Adipose tissue (tissue), 3 donors: ENCODE results near the gene POLG2. TPM values are rescaled to one million over a fixed set of nuclear protein-coding genes. Genes with fewer than 3 reads are reported as not detected.
A peak's percentile ranks its signal among the peaks of the same experiment; 100 is the strongest.

ENCODE experiments used
- H3K27ac ChIP-seq: one replicate; pipeline ENCODE4 v1.5.1; 2013; ENCODE audit warnings: low read depth, low read length
- WGBS, 3 donors: extraction: QIAGEN DNeasy Blood & Tissue Kit; methylation state at CpG; one replicate each; pipeline ENCODE4 v1.1.7; 2013; 5-methylcytosine and 5-hydroxymethylcytosine counted together
- polyA plus RNA-seq, 3 donors: library from polyadenylated mRNA; stranded (reverse); fragments of 200-250 nt; gene quantifications; one replicate each; pipeline ENCODE4 v1.2.3, GENCODE V29; 2013
- donor health status: healthy with polysubstance abuse.
- donor health status: Bipolar disorder and iron deficiency.
- donor health status: healthy.

The POLG2 gene
- 1 to 10 TPM; 5.2 to 9.9 (median 7.2) TPM for polyA plus RNA-seq

DNA sequence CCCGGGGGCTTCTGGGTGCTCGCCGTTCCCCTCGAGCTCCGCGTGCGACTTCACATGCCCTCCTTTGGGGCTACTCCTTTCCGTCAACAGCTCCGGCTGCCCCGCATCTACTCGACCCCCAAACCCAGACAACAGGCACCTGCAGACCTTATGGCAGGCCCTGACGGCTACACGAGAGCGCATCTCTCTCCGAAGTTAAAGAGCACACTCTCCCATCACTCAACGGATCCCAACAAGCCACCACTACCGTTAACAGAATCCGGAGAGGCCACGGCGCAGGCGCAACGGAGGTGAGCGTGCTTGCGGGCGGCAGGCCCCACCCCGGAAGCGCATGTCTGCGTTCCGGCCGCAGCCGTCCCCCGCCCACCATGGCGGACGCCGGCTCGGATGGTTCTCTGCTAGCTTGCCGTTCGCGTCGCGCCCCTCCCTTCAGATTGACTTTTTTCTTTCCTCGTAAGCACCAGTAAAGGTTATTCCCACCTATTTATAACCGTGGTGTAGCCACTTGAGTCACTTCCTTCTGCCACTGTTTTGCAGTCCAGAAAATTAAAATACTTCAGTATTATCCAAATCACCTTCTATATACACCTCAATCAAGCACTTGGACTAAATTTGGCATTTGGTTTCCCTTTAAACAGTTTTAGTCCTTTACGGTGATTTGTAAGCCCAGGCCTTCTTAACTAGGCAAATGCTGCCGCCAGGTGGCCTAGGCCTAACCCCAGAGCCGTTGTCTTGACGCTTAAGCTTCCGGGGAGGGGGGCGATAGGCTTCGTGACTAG lies at the start of gene POLG2:
Gene POLG2 (minus strand): TSS at position 269 of the 779 bp plus-strand sequence. CDS start 86 bp downstream, at position 183.
- 1% methylated on average over 50 of the region's 50 CpGs for WGBS, 3 donors
- H3K27ac ChIP-seq = peak within 1 kb of the TSS; percentile 76

- no peak overlapping the region for H3K27ac ChIP-seq
These were observed 47.9 kb upstream of the POLG2 start for GRCh38 chr17:64544742-64545141.

DNA sequence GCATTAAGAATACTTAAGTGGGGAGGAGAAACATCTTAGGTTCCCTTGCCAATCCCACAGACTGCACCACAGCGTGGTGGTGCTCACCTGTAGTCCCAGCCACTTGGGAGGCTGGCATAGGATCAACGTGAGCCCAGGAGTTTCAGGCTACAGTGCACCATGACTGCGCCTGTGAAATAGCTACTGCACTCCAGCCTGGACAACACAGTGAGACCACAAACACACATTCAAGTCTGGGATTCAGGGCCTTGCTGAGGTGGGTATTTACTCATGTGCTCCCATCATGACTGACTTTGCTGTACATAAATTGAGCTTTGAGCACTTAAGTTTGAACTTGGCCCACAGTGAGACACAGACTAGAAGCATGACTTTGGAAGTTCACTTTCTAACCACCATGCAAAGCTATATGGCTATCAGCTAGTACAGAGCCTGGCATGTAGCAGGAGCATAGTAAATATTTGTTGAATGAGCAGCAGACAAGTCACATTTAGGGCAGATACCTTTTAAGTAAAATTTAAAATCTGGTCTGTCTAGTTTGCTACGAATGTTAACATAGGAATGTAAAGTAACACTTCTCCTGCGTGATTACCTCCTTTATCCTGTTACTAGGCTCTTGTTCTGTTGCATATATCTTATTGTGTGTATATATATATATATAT lies 43.4 kb upstream of the POLG2 start:
- H3K27ac ChIP-seq = no peak overlapping the region
- WGBS, 3 donors = 84 to 95% (median 95%) methylated on average over 5 of the region's 5 CpGs

More at GRCh38 chr17:64544742-64545141, 47.9 kb upstream of the POLG2 start:
- WGBS, 3 donors = 93 to 97% (median 95%) methylated on average over 2 of the region's 2 CpGs

- WGBS, 3 donors = 88 to 91% (median 89%) methylated on average over 7 of the region's 7 CpGs
- no peak overlapping the region for H3K27ac ChIP-seq
These were observed 41.8 kb upstream of the POLG2 start for GRCh38 chr17:64538508-64539130.

GRCh38 chr17:64537488-64537887 lies 40.6 kb upstream of the POLG2 start:
- 58 to 81% (median 65%) methylated on average over 5 of the region's 5 CpGs for WGBS, 3 donors
- no peak overlapping the region for H3K27ac ChIP-seq

DNA sequence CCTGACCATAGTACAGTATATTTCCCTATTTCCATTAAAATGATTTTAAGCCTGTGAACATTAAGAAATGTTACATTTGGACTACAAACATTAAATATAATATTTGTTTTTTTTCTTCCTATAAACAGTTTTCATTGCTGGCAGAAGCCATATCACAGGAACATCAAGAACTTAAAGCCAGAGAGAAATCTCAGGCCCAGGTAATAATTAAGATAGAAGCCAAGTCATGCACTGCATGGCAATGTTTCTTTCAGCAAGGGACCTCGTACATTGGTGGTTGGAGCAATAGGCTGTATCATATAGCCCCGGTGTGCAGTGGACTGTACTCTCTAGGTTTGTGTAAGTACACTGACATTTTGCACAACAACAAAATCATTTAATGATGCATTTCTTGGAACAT lies 40.1 kb upstream of the POLG2 start:
- no peak overlapping the region for H3K27ac ChIP-seq
- WGBS, 3 donors = 87 to 96% (median 91%) methylated on average over 2 of the region's 2 CpGs

DNA sequence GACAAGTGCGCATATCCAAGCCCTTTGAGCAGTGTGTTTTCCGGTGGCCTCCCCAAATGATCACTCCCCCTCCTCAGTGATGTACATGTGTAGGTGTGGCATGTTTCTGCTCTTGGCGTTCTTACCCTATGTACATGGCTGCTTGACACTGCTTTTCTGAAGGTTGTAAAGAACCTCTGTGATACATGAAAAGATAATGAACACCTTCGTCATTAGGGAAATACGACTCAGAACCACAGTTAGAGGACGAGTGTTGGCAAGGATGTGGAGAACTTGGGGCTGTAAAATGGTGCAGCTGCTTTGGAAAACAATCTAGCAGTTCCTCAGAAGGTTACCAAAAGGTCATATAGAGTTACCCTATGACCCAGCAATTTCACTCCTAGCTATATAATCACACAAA lies 38.5 kb upstream of the POLG2 start:
- 75 to 86% (median 75%) methylated on average over 6 of the region's 6 CpGs for WGBS, 3 donors
- H3K27ac ChIP-seq = no peak overlapping the region

- 80 to 86% (median 84%) methylated on average over 3 of the region's 3 CpGs for WGBS, 3 donors
- H3K27ac ChIP-seq = no peak overlapping the region
These were observed 37.3 kb upstream of the POLG2 start for GRCh38 chr17:64534187-64534586.

GRCh38 chr17:64533784-64534183 lies 36.9 kb upstream of the POLG2 start:
- 79 to 89% (median 85%) methylated on average over 2 of the region's 2 CpGs for WGBS, 3 donors
- H3K27ac ChIP-seq = no peak overlapping the region

GRCh38 chr17:64532409-64532808 lies 35.6 kb upstream of the POLG2 start:
- H3K27ac ChIP-seq = no peak overlapping the region
- 89 to 93% (median 91%) methylated on average over 5 of the region's 5 CpGs for WGBS, 3 donors

GRCh38 chr17:64531955-64532371 lies 35.1 kb upstream of the POLG2 start:
- H3K27ac ChIP-seq = no peak overlapping the region
- WGBS, 3 donors = 30 to 87% (median 79%) methylated on average over 5 of the region's 5 CpGs

- 97 to 98% (median 97%) methylated on average over 5 of the region's 5 CpGs for WGBS, 3 donors
- H3K27ac ChIP-seq = no peak overlapping the region
These were observed 32.4 kb upstream of the POLG2 start for GRCh38 chr17:64529221-64529620.

DNA sequence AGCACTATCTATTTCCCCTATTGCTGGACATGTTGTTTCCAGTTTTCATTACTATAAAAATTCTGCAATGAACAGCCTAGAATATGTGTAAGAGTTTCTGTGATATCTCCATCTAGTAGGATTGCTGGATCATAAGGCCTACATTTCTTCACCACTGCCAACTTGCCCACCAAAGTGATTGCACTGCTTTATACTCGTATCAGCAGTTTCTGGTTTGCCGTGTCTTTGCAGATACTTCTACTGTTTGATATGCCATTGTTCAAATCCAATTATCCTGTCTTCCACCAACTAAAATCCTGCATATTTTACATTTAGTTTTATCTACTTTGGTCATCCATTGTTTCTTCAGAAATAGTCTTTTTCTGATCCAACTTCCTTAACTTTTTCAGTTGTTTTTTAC lies 31.1 kb upstream of the POLG2 start:
- no peak overlapping the region for H3K27ac ChIP-seq
- WGBS, 3 donors = 84 to 92% (median 90%) methylated on average over 2 of the region's 2 CpGs

DNA sequence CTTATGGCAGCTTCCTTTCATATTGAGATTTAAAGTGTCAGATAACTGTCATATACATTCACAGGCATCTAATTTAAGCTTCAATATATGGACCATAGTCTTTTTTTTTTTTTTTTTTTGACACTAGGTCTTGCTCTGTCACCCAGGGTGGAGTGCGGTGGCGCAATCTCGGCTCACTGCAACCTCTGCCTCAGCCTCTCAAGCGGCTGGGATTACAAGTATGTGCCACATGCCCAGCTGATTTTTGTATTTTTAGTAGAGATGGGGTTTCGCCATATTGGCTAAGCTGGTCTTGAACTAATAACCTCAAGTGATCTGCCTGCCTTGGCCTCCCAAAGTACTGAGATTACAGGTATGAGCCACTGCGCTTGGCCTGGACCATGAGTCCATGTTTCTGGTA lies 23.5 kb upstream of the POLG2 start:
- H3K27ac ChIP-seq = no peak overlapping the region
- WGBS, 3 donors = 86 to 90% (median 86%) methylated on average over 6 of the region's 6 CpGs

GRCh38 chr17:64519601-64520000 lies 22.7 kb upstream of the POLG2 start:
- WGBS, 3 donors = 86 to 95% (median 93%) methylated on average over 6 of the region's 6 CpGs
- no peak overlapping the region for H3K27ac ChIP-seq

GRCh38 chr17:64515829-64516228 lies 19.0 kb upstream of the POLG2 start:
- H3K27ac ChIP-seq = no peak overlapping the region
- WGBS, 3 donors = 86 to 97% (median 96%) methylated on average over 1 of the region's 1 CpG

DNA sequence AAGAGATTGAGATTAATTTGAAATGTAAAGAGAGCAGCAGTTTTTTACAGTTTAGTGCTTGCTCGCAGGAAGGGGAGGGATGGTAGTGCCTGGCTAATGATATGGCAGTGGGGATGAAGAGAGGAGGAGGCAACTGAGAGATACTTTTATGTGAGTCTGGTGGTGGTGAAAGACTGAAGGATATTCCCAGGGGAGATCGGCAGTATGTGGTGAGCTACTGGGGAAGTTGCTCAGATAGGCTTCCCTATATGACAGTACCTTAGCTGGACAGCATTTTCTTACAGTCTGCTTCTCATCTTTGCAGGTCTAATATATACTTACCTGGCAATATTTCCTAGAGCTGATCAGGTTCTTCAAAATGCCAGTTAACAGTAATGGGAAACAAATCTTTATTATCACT lies 18.6 kb upstream of the POLG2 start:
- 77 to 91% (median 80%) methylated on average over 2 of the region's 2 CpGs for WGBS, 3 donors
- no peak overlapping the region for H3K27ac ChIP-seq

- 89 to 93% (median 91%) methylated on average over 6 of the region's 6 CpGs for WGBS, 3 donors
- no peak overlapping the region for H3K27ac ChIP-seq
These were observed 12.3 kb upstream of the POLG2 start for GRCh38 chr17:64509179-64509578.

DNA sequence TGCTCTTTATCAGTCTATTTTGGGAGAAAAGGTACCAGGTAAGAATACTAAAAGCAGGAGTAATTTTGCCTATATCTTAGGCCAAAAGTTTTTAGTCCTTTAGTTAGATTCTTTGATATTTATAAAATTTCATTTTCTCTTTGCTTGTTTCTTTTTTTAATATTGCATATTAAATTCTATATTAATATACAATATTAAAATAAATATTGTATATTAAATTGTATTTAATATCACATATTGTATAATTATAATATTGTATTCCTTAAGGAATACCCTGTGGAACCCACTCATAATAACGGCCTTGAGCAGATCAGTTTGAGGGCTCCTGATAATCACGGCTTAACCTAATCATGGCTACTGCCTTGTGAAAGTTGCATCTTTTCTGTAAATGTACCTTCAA lies 11.8 kb upstream of the POLG2 start:
- 68 to 87% (median 85%) methylated on average over 2 of the region's 2 CpGs for WGBS, 3 donors
- H3K27ac ChIP-seq = no peak overlapping the region
